B cell (primary cell): ENCODE data around the gene MAB21L4. TPM values are rescaled to one million over a fixed set of nuclear protein-coding genes. Genes with fewer than 3 reads are reported as not detected.

Experiments
- ATAC-seq: fragments of 200-7000 bp; cut with Tn5 transposase; one replicate; pipeline ENCODE4 v1.10.0; 2021; ENCODE audit warnings: low read depth, mild to moderate bottlenecking, moderate number of reproducible peaks, moderate library complexity
- CTCF ChIA-PET: fragments of 350-600 bp; sonication (Branson Sonifier 250); formaldehyde crosslinking; loops from one replicate; lab custom pipeline; 2021; ENCODE audit warnings: antibody characterized with exemption, inconsistent platforms; lab: Charles Lee
- POLR2A ChIA-PET: fragments of 350-600 bp; sonication (Branson Sonifier 250); formaldehyde crosslinking; loops from one replicate; lab custom pipeline; 2021; ENCODE audit warnings: antibody characterized with exemption; lab: Charles Lee
- DNase-seq: peaks from one replicate; pipeline ENCODE4 v3.0.0; 2013
- H2AFZ ChIP-seq: 2 replicates; pipeline ENCODE4 v1.6.1; 2012; ENCODE audit warnings: mild to moderate bottlenecking, low read depth, low read length; ENCODE audit not compliant: insufficient read depth, poor library complexity, severe bottlenecking
- H3K27ac ChIP-seq, 2 donors: 1 replicate in 1 of 2; 2 replicates in 1 of 2; pipeline ENCODE4 v1.5.1; 2012 to 2013; ENCODE audit warnings: low read length in 2 of 2, mild to moderate bottlenecking in 2 of 2, moderate library complexity in 1 of 2
- H3K27me3 ChIP-seq, 4 experiments: fragments of 200-600 bp in 1 of 4; sonication (generic) in 1 of 4; replicated peaks in 1 of 4; 1 replicate in 2 of 4; 2 replicates in 2 of 4; pipeline versions ENCODE4 v1.6.1 to v1.7.0; 2013 to 2016; ENCODE audit warnings: low read length in 3 of 4, mild to moderate bottlenecking in 2 of 4, mixed read lengths in 1 of 4, moderate library complexity in 1 of 4; ENCODE audit not compliant: insufficient read depth in 4 of 4, control insufficient read depth in 3 of 4; ENCODE audit errors: control extremely low read depth in 1 of 4
- H3K36me3 ChIP-seq, 2 experiments: replicated peaks in 1 of 2; 1 replicate in 1 of 2; 2 replicates in 1 of 2; pipeline versions ENCODE4 v1.6.1 to v1.7.1; 2013; ENCODE audit warnings: low read length in 1 of 2; ENCODE audit not compliant: insufficient read depth in 2 of 2, control insufficient read depth in 1 of 2; ENCODE audit errors: control extremely low read depth in 1 of 2, extremely low read depth in 1 of 2
- H3K4me1 ChIP-seq, 2 donors: fragments of 200-600 bp in 1 of 2; sonication (generic) in 1 of 2; 1 replicate in 1 of 2; 2 replicates in 1 of 2; pipeline versions ENCODE4 v1.5.1 to v1.6.1; 2013 to 2017; ENCODE audit warnings: low read length in 2 of 2; ENCODE audit not compliant: control insufficient read depth in 2 of 2, insufficient read depth in 2 of 2
- H3K4me2 ChIP-seq: replicated peaks from 2 replicates; pipeline ENCODE3; 2012; ENCODE audit warnings: mild to moderate bottlenecking, low read depth, low read length; ENCODE audit not compliant: poor library complexity, severe bottlenecking
- H3K4me3 ChIP-seq, 5 experiments: fragments of 200-600 bp in 1 of 5; sonication (generic) in 1 of 5; 1 replicate in 3 of 5; 2 replicates in 2 of 5; pipeline versions ENCODE4 v1.5.1 to v1.7.0; 2011 to 2016; ENCODE audit warnings: low read length in 4 of 5, mild to moderate bottlenecking in 4 of 5, low read depth in 2 of 5, control low read depth in 1 of 5, moderate library complexity in 1 of 5; ENCODE audit not compliant: insufficient read depth in 1 of 5; ENCODE audit errors: control extremely low read depth in 1 of 5, extremely low read depth in 1 of 5
- H3K79me2 ChIP-seq: fragments of 200-600 bp; sonication (generic); one replicate; pipeline ENCODE4 v1.6.0; 2016; ENCODE audit warnings: low read length; ENCODE audit not compliant: control insufficient read depth, insufficient read depth
- H3K9ac ChIP-seq: fragments of 200-600 bp; sonication (generic); 2 replicates; pipeline ENCODE4 v1.6.1; 2017; ENCODE audit warnings: mild to moderate bottlenecking, low read length, moderate library complexity
- H3K9me3 ChIP-seq, 3 donors: one replicate each; pipeline versions ENCODE4 v1.6.1 to v1.7.1; 2013; ENCODE audit warnings: low read length in 2 of 3; ENCODE audit not compliant: control insufficient read depth in 2 of 3, insufficient read depth in 1 of 3; ENCODE audit errors: control extremely low read depth in 1 of 3
- H4K20me1 ChIP-seq: 2 replicates; pipeline ENCODE4 v1.6.0; 2012; ENCODE audit warnings: mild to moderate bottlenecking, low read length; ENCODE audit not compliant: insufficient read depth, control insufficient read depth, poor library complexity, severe bottlenecking
- H3K27ac Mint-ChIP-seq: one replicate; pipeline ENCODE4 v1.8.0; 2021; ENCODE audit warnings: mixed read lengths
- H3K27me3 Mint-ChIP-seq: one replicate; pipeline ENCODE4 v1.8.0; 2021; ENCODE audit warnings: mixed read lengths
- H3K4me1 Mint-ChIP-seq: one replicate; pipeline ENCODE4 v1.8.0; 2021; ENCODE audit warnings: mixed read lengths
- H3K4me3 Mint-ChIP-seq: one replicate; pipeline ENCODE4 v1.8.0; 2021; ENCODE audit warnings: mixed read lengths
- H3K9me3 Mint-ChIP-seq: one replicate; pipeline ENCODE4 v1.8.0; 2022; ENCODE audit warnings: mixed read lengths; ENCODE audit not compliant: insufficient read depth
- CTCF ChIP-seq: fragments of 200-600 bp; IDR thresholded peaks from one replicate; pipeline ENCODE4 v1.8.0; 2022; ENCODE audit warnings: antibody characterized with exemption, mild to moderate bottlenecking
- EZH2 ChIP-seq: IDR thresholded peaks from 2 replicates; pipeline ENCODE4 v1.6.1; 2012; ENCODE audit warnings: borderline replicate concordance, low read depth, mild to moderate bottlenecking, moderate library complexity, low read length; ENCODE audit not compliant: insufficient read depth, poor library complexity, severe bottlenecking
- WGBS: methylation state at CpG from one replicate; pipeline ENCODE4 v1.1.5; 2013; ENCODE audit warnings: missing lambda C conversion rate; ENCODE audit not compliant: insufficient coverage; 5-methylcytosine and 5-hydroxymethylcytosine counted together
- intact Hi-C: fragments of 100-400 bp; cut with micrococcal nuclease; formaldehyde crosslinking; loops from one replicate; pipeline ENCODE4 v1.10.0; 2022
- polyA plus RNA-seq: library from polyadenylated mRNA; depleted of rRNA; stranded (reverse); fragments of >200 nt; gene quantifications from 2 replicates; pipeline ENCODE4 v1.2.3, GENCODE V29; 2012
- total RNA-seq, 2 donors: library from RNA; stranded (reverse); fragments of 120-200 nt in 1 of 2; gene quantifications; 1 replicate in 1 of 2; 2 replicates in 1 of 2; pipeline versions ENCODE4 v1.2.3 to v1.2.4, GENCODE V29; 2013 to 2022

Gene MAB21L4
- total and polyA plus RNA-seq, 2 donors (not counting 1 experiment from before 2014, with no cell fraction given) = not detected

- H3K36me3 ChIP-seq = no peaks in the 10 kb centered on the region
- ChIA-PET POLR2A (no interaction called here), CTCF (no interaction called here)
- Mint-ChIP-seq H3K27ac (no peak overlapping the region), H3K4me1 (peaks cover 2% of the 10 kb centered on the region), H3K4me3 (no peak overlapping the region), H3K27me3 (peaks cover 13% of the 10 kb centered on the region), H3K9me3 (no peaks in the 10 kb centered on the region)
- no peak overlapping the region for H3K27ac ChIP-seq
- peaks cover 0 to 8% (median 0%) of the 10 kb centered on the region in 4 experiments for H3K27me3 ChIP-seq
- H3K4me3 ChIP-seq = no peak overlapping the region
- no peak overlapping the region for H2AFZ ChIP-seq
- intact Hi-C loops = no loop called here
- ATAC-seq (no peak), DNase-seq (no peak)
- peaks cover 0 to 6% (median 0%) of the 10 kb centered on the region in 3 donors for H3K9me3 ChIP-seq
- no peak overlapping the region for H3K9ac ChIP-seq
- no CpG with 5 or more reads among the region's 3 CpGs for WGBS
- no peaks in the 10 kb centered on the region for H3K79me2 ChIP-seq
- no peaks in the 10 kb centered on the region for H3K4me1 ChIP-seq
- no peak overlapping the region for H3K4me2 ChIP-seq
- TF ChIP-seq CTCF = no peak
- H4K20me1 ChIP-seq = no peaks in the 10 kb centered on the region
Measured at GRCh38 chr2:240884745-240885144, 11.2 kb downstream of the MAB21L4 start.

GRCh38 chr2:240884221-240884620 lies 11.7 kb downstream of the MAB21L4 start:
- ChIA-PET CTCF (no interaction called here), POLR2A (no interaction called here)
- peaks cover 13% of the 10 kb centered on the region for H3K27me3 Mint-ChIP-seq
- H3K4me1 ChIP-seq = no peaks in the 10 kb centered on the region
- H3K27ac ChIP-seq = no peak overlapping the region
- no peak overlapping the region for H3K4me3 Mint-ChIP-seq
- no peak overlapping the region for H3K27ac Mint-ChIP-seq
- no peaks in the 10 kb centered on the region for H3K36me3 ChIP-seq
- TF ChIP-seq CTCF (no peak), EZH2 (no peak)
- no peak overlapping the region for H3K4me3 ChIP-seq
- peaks cover 2% of the 10 kb centered on the region for H3K4me1 Mint-ChIP-seq
- H3K9me3 ChIP-seq = peaks cover 0 to 6% (median 0%) of the 10 kb centered on the region in 3 donors
- H3K9me3 Mint-ChIP-seq = no peaks in the 10 kb centered on the region
- no peak overlapping the region for H3K9ac ChIP-seq
- WGBS = 93% methylated on average over 2 of the region's 2 CpGs
- no peak for ATAC-seq
- DNase-seq = no peak
- no peaks in the 10 kb centered on the region for H3K79me2 ChIP-seq
- H3K27me3 ChIP-seq = peaks cover 0 to 8% (median 0%) of the 10 kb centered on the region in 4 experiments
- no peaks in the 10 kb centered on the region for H4K20me1 ChIP-seq
- intact Hi-C loops = no loop called here
- H2AFZ ChIP-seq = no peak overlapping the region
- no peak overlapping the region for H3K4me2 ChIP-seq
